SK-N-SH (cell line): Measurements from ENCODE around the gene NPIPB8.

ENCODE experiments used
- ELF1 ChIP-seq: IDR thresholded peaks from 2 replicates; pipeline ENCODE4 v1.4.0; 2012
- GATA2 ChIP-seq: sonication (generic); formaldehyde crosslinking; IDR thresholded peaks from 2 replicates; pipeline ENCODE4 v1.5.0; 2020; ENCODE audit warnings: mild to moderate bottlenecking, missing genetic modification reagents
- NRF1 ChIP-seq: IDR thresholded peaks from 2 replicates; pipeline ENCODE4 v1.6.1; 2012; ENCODE audit warnings: low read depth, mild to moderate bottlenecking, low read length
- POLR2AphosphoS5 ChIP-seq: IDR thresholded peaks from 2 replicates; pipeline ENCODE4 v1.6.1; 2012; ENCODE audit warnings: low read depth, low read length
- RXRA ChIP-seq: IDR thresholded peaks from 2 replicates; pipeline ENCODE4 v1.4.0; 2012; ENCODE audit warnings: low read depth, mild to moderate bottlenecking, borderline replicate concordance
- TEAD4 ChIP-seq: IDR thresholded peaks from 2 replicates; pipeline ENCODE4 v1.4.0; 2012; ENCODE audit warnings: mild to moderate bottlenecking, borderline replicate concordance; ENCODE audit not compliant: insufficient read depth
- TF ChIP-seq, protein P1 (sequence below): IDR thresholded peaks from 2 replicates; pipeline ENCODE4 v1.6.1; 2012; ENCODE audit warnings: mild to moderate bottlenecking, low read depth, low read length, moderate library complexity
- TF ChIP-seq, protein P2 (sequence below): fragments of 200-600 bp; sonication (generic); IDR thresholded peaks from 2 replicates; pipeline ENCODE4 v1.6.1; 2017; ENCODE audit warnings: antibody characterized with exemption, mild to moderate bottlenecking, moderate library complexity

DNA sequence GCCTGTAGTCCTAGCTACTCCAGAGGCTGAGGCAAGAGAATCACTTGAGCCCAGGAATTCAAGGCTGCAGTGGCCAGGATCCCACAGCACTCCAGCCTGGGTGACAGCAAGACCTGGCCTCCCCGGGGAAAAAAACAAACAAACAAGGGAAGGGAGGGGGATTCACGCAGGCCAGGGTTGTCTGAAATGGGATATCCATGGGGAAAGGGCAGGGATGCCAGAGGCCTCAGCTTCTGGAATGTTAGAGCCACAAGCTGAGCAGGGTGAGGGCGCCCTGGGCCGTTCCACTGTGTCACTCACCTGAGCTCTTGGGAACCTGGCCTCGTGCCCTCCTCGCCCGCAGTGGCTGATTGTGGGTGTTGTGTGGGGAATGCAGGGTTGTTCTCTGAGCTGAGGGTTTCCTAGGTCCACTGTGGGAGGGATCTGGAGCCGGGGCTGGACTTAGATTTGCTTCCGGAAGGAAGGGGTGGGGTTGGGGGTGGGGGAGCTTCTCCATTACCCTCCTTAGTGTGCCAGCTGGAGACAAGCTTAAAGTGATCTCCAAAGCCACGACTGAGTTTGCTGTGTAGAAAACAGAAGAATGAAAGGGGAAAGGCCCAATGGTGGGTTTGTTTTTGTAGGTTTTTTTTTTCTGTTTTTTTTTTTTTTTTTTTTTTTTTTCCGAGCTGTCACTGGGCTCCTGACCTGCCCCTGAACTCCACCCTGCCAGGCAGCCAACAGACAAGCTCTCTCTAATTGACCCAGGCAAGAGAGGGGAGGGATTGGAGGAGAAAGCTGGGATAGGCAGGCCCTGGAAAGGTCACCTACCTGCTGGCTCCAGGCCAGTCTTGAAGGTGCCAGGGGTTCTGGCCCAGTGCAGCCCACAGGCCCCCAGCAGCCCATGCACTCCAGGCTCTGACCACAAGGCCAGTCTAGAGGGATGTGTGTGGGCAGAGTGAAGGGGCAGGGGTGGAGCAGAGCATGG, 28.0 kb upstream of the NPIPB8 start, which contains the start of gene SULT1A1:
- TF ChIP-seq GATA2 (CRISPR knock-in tag) (no peak), ELF1 (no peak), POLR2AphosphoS5 (no peak), TEAD4 (no peak), NRF1 (no peak), RXRA (no peak)
- TF ChIP-seq, protein P1, sequence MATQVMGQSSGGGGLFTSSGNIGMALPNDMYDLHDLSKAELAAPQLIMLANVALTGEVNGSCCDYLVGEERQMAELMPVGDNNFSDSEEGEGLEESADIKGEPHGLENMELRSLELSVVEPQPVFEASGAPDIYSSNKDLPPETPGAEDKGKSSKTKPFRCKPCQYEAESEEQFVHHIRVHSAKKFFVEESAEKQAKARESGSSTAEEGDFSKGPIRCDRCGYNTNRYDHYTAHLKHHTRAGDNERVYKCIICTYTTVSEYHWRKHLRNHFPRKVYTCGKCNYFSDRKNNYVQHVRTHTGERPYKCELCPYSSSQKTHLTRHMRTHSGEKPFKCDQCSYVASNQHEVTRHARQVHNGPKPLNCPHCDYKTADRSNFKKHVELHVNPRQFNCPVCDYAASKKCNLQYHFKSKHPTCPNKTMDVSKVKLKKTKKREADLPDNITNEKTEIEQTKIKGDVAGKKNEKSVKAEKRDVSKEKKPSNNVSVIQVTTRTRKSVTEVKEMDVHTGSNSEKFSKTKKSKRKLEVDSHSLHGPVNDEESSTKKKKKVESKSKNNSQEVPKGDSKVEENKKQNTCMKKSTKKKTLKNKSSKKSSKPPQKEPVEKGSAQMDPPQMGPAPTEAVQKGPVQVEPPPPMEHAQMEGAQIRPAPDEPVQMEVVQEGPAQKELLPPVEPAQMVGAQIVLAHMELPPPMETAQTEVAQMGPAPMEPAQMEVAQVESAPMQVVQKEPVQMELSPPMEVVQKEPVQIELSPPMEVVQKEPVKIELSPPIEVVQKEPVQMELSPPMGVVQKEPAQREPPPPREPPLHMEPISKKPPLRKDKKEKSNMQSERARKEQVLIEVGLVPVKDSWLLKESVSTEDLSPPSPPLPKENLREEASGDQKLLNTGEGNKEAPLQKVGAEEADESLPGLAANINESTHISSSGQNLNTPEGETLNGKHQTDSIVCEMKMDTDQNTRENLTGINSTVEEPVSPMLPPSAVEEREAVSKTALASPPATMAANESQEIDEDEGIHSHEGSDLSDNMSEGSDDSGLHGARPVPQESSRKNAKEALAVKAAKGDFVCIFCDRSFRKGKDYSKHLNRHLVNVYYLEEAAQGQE = no peak
- TF ChIP-seq, protein P2, sequence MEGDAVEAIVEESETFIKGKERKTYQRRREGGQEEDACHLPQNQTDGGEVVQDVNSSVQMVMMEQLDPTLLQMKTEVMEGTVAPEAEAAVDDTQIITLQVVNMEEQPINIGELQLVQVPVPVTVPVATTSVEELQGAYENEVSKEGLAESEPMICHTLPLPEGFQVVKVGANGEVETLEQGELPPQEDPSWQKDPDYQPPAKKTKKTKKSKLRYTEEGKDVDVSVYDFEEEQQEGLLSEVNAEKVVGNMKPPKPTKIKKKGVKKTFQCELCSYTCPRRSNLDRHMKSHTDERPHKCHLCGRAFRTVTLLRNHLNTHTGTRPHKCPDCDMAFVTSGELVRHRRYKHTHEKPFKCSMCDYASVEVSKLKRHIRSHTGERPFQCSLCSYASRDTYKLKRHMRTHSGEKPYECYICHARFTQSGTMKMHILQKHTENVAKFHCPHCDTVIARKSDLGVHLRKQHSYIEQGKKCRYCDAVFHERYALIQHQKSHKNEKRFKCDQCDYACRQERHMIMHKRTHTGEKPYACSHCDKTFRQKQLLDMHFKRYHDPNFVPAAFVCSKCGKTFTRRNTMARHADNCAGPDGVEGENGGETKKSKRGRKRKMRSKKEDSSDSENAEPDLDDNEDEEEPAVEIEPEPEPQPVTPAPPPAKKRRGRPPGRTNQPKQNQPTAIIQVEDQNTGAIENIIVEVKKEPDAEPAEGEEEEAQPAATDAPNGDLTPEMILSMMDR = no peak
